ENCODE measurements around the gene SEMA3F. TPM values are rescaled to one million over a fixed set of nuclear protein-coding genes. Genes with fewer than 3 reads are reported as not detected.

SEMA3F gene
- total RNA-seq, 4 donors from 2014 or later: 5.2 to 40.1 (median 7.5) TPM

GRCh38 chr3:50192689-50193141 is 37.6 kb downstream of the SEMA3F start:
- Histone ChIP-seq H3K9me3 (no peaks in the 10 kb centered on the region), H3K27me3 (peaks cover 15 to 18% (median 16%) of the 10 kb centered on the region in 3 donors), H3K4me3 (peak overlapping the region in 1 of 4 donors; percentile 25), H3K27ac (no peak overlapping the region), H3K4me1 (peaks cover 12 to 22% of the 10 kb centered on the region in 2 donors), H3K36me3 (no peaks in the 10 kb centered on the region)
- ATAC-seq (peak; percentile 39 to 45), DNase-seq (peak in 1 of 2 donors; percentile 47)
- in situ Hi-C loops (cut with MboI; ENCODE audit: low sequenced_read_pairs in 4 of 4) (no loop called here), intact Hi-C loops (cut with DNase I; ENCODE audit: low total_unique reads) (loop anchor here (1.0 kb wide), 1 partner anchor 81 kb away; no protein-coding TSS in a partner anchor)
- TF ChIP-seq POLR2A (IDR thresholded peaks at IDR 0.05): no peak
- peak; percentile 87 to 93 (median 93) for TF ChIP-seq CTCF (IDR thresholded peaks at IDR 0.05 in 4 of 5, conservative IDR thresholded peaks at IDR 0.05 in 1 of 5)

GRCh38 chr3:50193286-50193685 is 38.2 kb downstream of the SEMA3F start:
- peak overlapping the region in 1 of 4 donors; percentile 25 for H3K4me3 ChIP-seq
- no peak overlapping the region for H3K27ac ChIP-seq
- H3K9me3 ChIP-seq: no peaks in the 10 kb centered on the region
- no peak for ATAC-seq
- no peak for DNase-seq
- H3K4me1 ChIP-seq: peaks cover 12 to 22% of the 10 kb centered on the region in 2 donors
- intact Hi-C loops (cut with DNase I; ENCODE audit: low total_unique reads): no loop called here
- no peaks in the 10 kb centered on the region for H3K36me3 ChIP-seq
- TF ChIP-seq POLR2A (IDR thresholded peaks at IDR 0.05): no peak
- TF ChIP-seq CTCF (IDR thresholded peaks at IDR 0.05 in 4 of 5, conservative IDR thresholded peaks at IDR 0.05 in 1 of 5): no peak
- in situ Hi-C loops (cut with MboI; ENCODE audit: low sequenced_read_pairs in 4 of 4): no loop called here
- peaks cover 15 to 18% (median 16%) of the 10 kb centered on the region in 3 donors for H3K27me3 ChIP-seq

- Histone ChIP-seq H3K9me3 (no peaks in the 10 kb centered on the region), H3K27me3 (peaks cover 15 to 18% (median 16%) of the 10 kb centered on the region in 3 donors)
- intact Hi-C loops (cut with DNase I; ENCODE audit: low total_unique reads): loop anchor here (1.0 kb wide), 2 partner anchors 33 to 53 kb away; no protein-coding TSS in a partner anchor
Observed at GRCh38 chr3:50193746-50194127, 38.6 kb downstream of the SEMA3F start.

GRCh38 chr3:50194128-50194902 is 39.2 kb downstream of the SEMA3F start:
- peak; percentile 74 to 78 for ATAC-seq
- DNase-seq: peak; percentile 43 to 62
- no peaks in the 10 kb centered on the region for H3K36me3 ChIP-seq
- TF ChIP-seq POLR2A (IDR thresholded peaks at IDR 0.05): no peak
- peak; percentile 87 to 96 (median 88) for TF ChIP-seq CTCF (IDR thresholded peaks at IDR 0.05 in 4 of 5, conservative IDR thresholded peaks at IDR 0.05 in 1 of 5)
- intact Hi-C loops (cut with DNase I; ENCODE audit: low total_unique reads) (loop anchor here (1.0 kb wide), 2 partner anchors 32 to 52 kb away; no protein-coding TSS in a partner anchor), in situ Hi-C loops (cut with MboI; ENCODE audit: low sequenced_read_pairs in 4 of 4) (no loop called here)
- no peak overlapping the region for H3K27ac ChIP-seq
- no peaks in the 10 kb centered on the region for H3K9me3 ChIP-seq
- H3K27me3 ChIP-seq: peaks cover 15 to 18% (median 16%) of the 10 kb centered on the region in 3 donors
- peak overlapping the region in 3 of 4 donors; percentile 23 to 39 (median 24) for H3K4me3 ChIP-seq
- peaks cover 12 to 22% of the 10 kb centered on the region in 2 donors for H3K4me1 ChIP-seq

More at GRCh38 chr3:50193746-50194127, 38.6 kb downstream of the SEMA3F start:
- DNase-seq (no peak), ATAC-seq (no peak)
- Histone ChIP-seq H3K36me3 (no peaks in the 10 kb centered on the region), H3K27ac (no peak overlapping the region), H3K4me1 (peaks cover 12 to 22% of the 10 kb centered on the region in 2 donors), H3K4me3 (no peak overlapping the region)
- in situ Hi-C loops (cut with MboI; ENCODE audit: low sequenced_read_pairs in 4 of 4): no loop called here
- TF ChIP-seq CTCF (IDR thresholded peaks at IDR 0.05 in 4 of 5, conservative IDR thresholded peaks at IDR 0.05 in 1 of 5) (no peak), POLR2A (IDR thresholded peaks at IDR 0.05) (no peak)

Measured in gastrocnemius medialis (tissue), 4 donors.